Activated CD4-positive, alpha-beta T cell treated with anti-CD3 and anti-CD28 coated beads, Interleukin-2, amount 50 U/mL, for 48 hours (primary cell): ENCODE measurements around the gene CCDC112.
"Not testable (repeated sequence)": the region's sequence is repeated elsewhere in the genome, so short reads cannot be mapped to it uniquely, and the experiment has no call there.

Source experiments
- DNase-seq, 2 experiments: peaks; one replicate each; pipeline ENCODE4 v3.0.0-alpha.2; 2020

CCDC112 gene

DNA sequence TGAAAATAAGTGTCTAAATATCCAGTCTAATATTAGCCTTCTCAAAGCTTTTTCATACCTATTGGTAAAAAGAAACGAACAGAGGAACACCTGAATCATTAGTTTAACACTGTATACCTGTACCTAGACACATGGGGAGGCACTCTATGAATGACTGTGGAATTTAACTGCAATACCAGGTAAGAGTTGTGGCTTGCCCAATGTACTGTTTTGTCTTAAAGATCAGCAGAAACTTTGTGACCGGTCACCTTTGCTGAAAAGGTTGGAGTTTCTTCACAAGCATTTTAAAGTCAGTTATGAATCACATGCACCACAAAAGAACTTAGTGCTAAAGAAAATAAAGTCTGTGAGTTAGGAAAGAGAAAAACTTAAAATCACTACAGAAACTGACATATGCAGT is 36.2 kb downstream of the CCDC112 start:
- no peak for DNase-seq

DNA sequence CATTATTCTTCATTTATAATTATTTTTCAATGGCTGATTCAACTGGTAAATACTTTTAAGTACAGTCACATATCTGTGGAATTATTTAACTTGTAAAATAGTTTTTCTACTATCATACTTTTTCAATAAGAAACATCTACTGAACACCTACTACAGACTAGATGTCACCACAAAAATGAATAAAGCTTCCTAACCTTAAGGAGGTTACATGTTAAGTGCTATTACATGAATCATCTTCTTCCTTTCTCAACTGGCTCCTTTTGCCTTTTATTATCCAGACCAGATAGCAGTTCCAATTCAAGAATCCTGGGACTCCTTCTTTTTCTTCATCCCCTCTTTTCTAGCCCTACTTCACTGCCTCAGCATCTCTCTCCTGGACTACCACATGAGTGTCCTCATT is 38.5 kb downstream of the CCDC112 start:
- DNase-seq = no peak

- DNase-seq = not testable (repeated sequence)
Observed at GRCh38 chr5:115249379-115249778, 47.1 kb downstream of the CCDC112 start.

DNA sequence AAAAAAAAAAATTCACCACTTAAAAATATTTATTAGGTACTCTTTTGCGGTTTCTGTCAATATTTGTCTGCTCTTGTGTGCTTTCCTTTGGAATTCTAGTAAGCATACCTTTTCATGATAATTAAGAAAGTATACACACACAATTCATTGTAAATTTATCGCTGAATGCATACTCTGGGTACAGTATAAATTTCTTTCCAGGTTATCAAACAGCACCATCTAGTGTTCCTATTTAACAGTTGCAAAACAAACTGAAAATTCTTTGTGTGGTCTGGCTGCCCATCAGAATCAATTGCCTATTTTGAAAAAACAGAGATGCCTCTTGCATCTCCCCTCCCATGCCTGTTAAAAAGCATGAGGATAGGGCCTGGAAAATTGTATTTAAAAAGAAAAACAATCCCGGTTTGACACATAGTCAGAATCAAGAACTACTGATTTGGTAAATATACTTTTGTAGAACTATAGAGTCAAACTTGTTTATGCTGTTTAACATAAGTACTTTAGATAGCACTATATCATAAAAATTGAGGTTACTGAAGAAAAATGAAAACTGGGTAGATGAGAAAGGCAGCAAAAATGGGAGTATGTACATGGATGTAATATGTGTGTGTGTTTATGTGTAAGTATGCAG is 50.0 kb downstream of the CCDC112 start:
- no peak for DNase-seq

DNA sequence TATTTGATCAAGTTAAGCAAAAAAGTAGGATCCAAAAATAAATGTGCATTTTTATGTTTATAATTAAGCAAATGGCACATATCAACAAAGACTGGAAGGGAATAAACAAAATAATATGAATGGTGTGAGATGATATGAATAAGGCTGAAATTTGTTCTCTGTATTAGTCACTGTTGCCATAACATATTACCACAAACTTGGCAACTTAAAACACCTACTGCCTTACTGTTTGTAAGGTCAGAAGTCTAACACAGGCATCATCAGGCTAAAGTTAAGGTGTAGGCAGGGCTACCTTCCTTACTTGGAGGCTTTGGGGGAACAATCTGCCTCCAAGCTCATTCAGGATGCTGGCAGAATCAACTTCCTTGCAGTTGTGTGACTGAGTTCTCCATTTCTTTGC is 53.0 kb downstream of the CCDC112 start:
- DNase-seq = no peak

DNA sequence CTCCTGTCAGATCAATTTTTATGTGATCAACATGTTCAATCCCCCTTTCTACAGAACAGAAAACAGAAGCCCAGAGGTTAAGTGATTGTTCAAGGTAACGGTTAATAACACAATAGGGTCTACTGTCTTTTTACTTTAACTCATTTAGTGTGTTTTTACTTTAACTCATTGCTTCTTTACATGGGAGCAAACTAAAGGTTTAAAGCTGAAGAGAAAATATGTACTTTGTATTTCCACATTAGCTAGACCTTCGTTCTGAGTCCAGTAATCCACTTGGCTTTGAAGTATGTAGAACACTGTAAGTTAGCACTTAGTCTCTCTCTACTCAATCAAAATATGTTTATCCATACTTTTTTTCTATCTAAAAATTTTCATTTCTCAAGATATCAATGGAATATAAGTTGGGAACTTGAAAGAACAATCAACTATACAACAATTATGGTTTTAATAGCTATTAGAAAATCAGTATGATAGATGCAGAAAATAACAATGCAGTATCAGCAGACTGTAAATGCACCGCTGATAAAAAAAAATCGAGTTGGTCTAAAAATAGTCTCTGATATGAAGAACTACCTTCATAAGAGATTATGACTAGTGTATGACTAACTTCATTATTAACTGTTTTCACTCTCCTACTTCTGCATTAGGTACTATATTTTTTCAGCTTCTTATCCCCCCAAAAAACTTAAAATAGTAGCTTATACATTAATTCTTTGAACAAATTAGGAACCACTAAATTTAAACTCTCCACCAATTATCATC is 54.4 kb downstream of the CCDC112 start:
- no peak for DNase-seq

GRCh38 chr5:115237066-115237465 is 59.4 kb downstream of the CCDC112 start:
- no peak for DNase-seq

- DNase-seq = no peak
Observed at GRCh38 chr5:115236599-115236998, 59.9 kb downstream of the CCDC112 start.

GRCh38 chr5:115231598-115231997 is 64.9 kb downstream of the CCDC112 start:
- no peak for DNase-seq

GRCh38 chr5:115229606-115230005 is 66.8 kb downstream of the CCDC112 start:
- no peak for DNase-seq

GRCh38 chr5:115227281-115227680 is 69.2 kb downstream of the CCDC112 start:
- DNase-seq = no peak
